Right lobe of liver (tissue), 6 donors: ENCODE data around the gene CUL1. TPM values are rescaled to one million over a fixed set of nuclear protein-coding genes. Genes with fewer than 3 reads are reported as not detected.

ENCODE experiments used
- ATAC-seq, 4 donors: fragments of 200-7000 bp; cut with Tn5 transposase; one replicate each; pipeline ENCODE4 v1.9.1; 2020; ENCODE audit warnings: mild to moderate bottlenecking in 4 of 4, moderate library complexity in 4 of 4
- DNase-seq, 3 donors: peaks; one replicate each; pipeline ENCODE4 v3.0.0-alpha.2; 2020
- H3K27ac ChIP-seq, 3 donors: fragments of 200-600 bp; one replicate each; pipeline ENCODE4 v1.8.0; 2022
- H3K27me3 ChIP-seq, 2 donors: fragments of 200-600 bp; one replicate each; pipeline ENCODE4 v1.8.0; 2022
- H3K36me3 ChIP-seq, 4 donors: fragments of 200-600 bp; sonication (generic) in 1 of 4; one replicate each; pipeline versions ENCODE4 v1.5.1 to v1.8.0; 2017 to 2022; ENCODE audit warnings: control low read depth in 1 of 4
- H3K4me1 ChIP-seq, 4 donors: fragments of 200-600 bp; sonication (generic) in 1 of 4; one replicate each; pipeline versions ENCODE4 v1.5.1 to v1.8.0; 2017 to 2022; ENCODE audit warnings: control low read depth in 1 of 4
- H3K4me3 ChIP-seq, 3 donors: fragments of 200-600 bp; one replicate each; pipeline ENCODE4 v1.8.0; 2022
- H3K9me3 ChIP-seq, 4 donors: fragments of 200-600 bp; sonication (generic) in 1 of 4; one replicate each; pipeline versions ENCODE4 v1.5.1 to v1.8.0; 2017 to 2022; ENCODE audit warnings: control low read depth in 1 of 4
- CTCF ChIP-seq, 4 donors: fragments of 200-600 bp in 3 of 4; fragments of 450-650 bp in 1 of 4; IDR thresholded peaks; one replicate each; pipeline versions ENCODE4 v1.5.1 to v1.8.0; 2016 to 2022; ENCODE audit warnings: antibody characterized with exemption in 4 of 4, mild to moderate bottlenecking in 2 of 4
- POLR2A ChIP-seq: fragments of 450-650 bp; IDR thresholded peaks from one replicate; pipeline ENCODE4 v1.6.1; 2017; ENCODE audit warnings: antibody characterized with exemption, mild to moderate bottlenecking
- WGBS: methylation state at CpG from one replicate; pipeline ENCODE4 v1.1.6; 2018; ENCODE audit warnings: low coverage, low lambda C conversion rate; ENCODE audit not compliant: insufficient coverage; ENCODE audit errors: missing lambda C conversion rate; 5-methylcytosine and 5-hydroxymethylcytosine counted together
- intact Hi-C, 2 donors: fragments of 100-400 bp; cut with DNase I; formaldehyde crosslinking; loops; one replicate each; pipeline versions ENCODE4 v1.11.2 to v1.14.1; 2022
- total RNA-seq, 6 experiments: library from RNA; depleted of rRNA in 2 of 6; stranded (reverse); fragments of >200 nt in 2 of 6; fragmentation: NEBNext Ultra II Directional in 3 of 6; extraction: Animal tissue kit (Norgen Biotek cat#: 25700) in 3 of 6; gene quantifications; one replicate each; pipeline versions ENCODE4 v1.1.0 to v1.2.4, GENCODE V29; 2016 to 2023
- donor health status: DM: no; HTN: yes; CAD: no.
- donor health status: DM: no; HTN: no; CAD: no.
- donor health status: DM: no; HTN: no; CAD: no.
- donor health status: DM: no; HTN: yes; CAD: no.
- donor health status: DM: no; HTN: yes; CAD: no.

CUL1 gene
- total RNA-seq, 6 experiments from 2014 or later: 22.3 to 46.3 (median 30.8) TPM

GRCh38 chr7:148717266-148717793, 18.6 kb downstream of the CUL1 start:
- ATAC-seq: no peak

GRCh38 chr7:148718431-148718830, 19.7 kb downstream of the CUL1 start:
- ATAC-seq (no peak), DNase-seq (no peak)
- H3K27me3 ChIP-seq: no peaks in the 10 kb centered on the region
- no peaks in the 10 kb centered on the region for H3K36me3 ChIP-seq
- TF ChIP-seq CTCF (IDR thresholded peaks at IDR 0.05): no peak
- TF ChIP-seq POLR2A: no peak
- no peaks in the 10 kb centered on the region for H3K9me3 ChIP-seq
- H3K4me1 ChIP-seq: peaks cover 0 to 26% (median 3%) of the 10 kb centered on the region in 4 donors
- 100% methylated on average over 3 of the region's 3 CpGs for WGBS
- H3K4me3 ChIP-seq: no peak overlapping the region
- intact Hi-C loops: no loop called here
- H3K27ac ChIP-seq: no peak overlapping the region

More at GRCh38 chr7:148717266-148717793, 18.6 kb downstream of the CUL1 start:
- TF ChIP-seq CTCF (IDR thresholded peaks at IDR 0.05): no peak
- no peak for TF ChIP-seq POLR2A
- no peak for DNase-seq
- H3K27me3 ChIP-seq: no peaks in the 10 kb centered on the region
- intact Hi-C loops: no loop called here
- H3K4me1 ChIP-seq: peaks cover 0 to 26% (median 6%) of the 10 kb centered on the region in 4 donors
- no peak overlapping the region for H3K4me3 ChIP-seq
- no peaks in the 10 kb centered on the region for H3K36me3 ChIP-seq
- 90% methylated on average over 10 of the region's 12 CpGs for WGBS
- no peak overlapping the region for H3K27ac ChIP-seq
- no peaks in the 10 kb centered on the region for H3K9me3 ChIP-seq

GRCh38 chr7:148719753-148720152, 21.1 kb downstream of the CUL1 start:
- intact Hi-C loops: no loop called here
- Histone ChIP-seq H3K4me1 (peaks cover 0 to 26% (median 0%) of the 10 kb centered on the region in 4 donors), H3K4me3 (no peak overlapping the region)

GRCh38 chr7:148720472-148720871, 21.8 kb downstream of the CUL1 start:
- Histone ChIP-seq H3K27me3 (no peaks in the 10 kb centered on the region), H3K4me1 (peaks cover 0 to 26% (median 0%) of the 10 kb centered on the region in 4 donors), H3K9me3 (no peaks in the 10 kb centered on the region), H3K4me3 (no peak overlapping the region), H3K27ac (no peak overlapping the region), H3K36me3 (no peaks in the 10 kb centered on the region)
- TF ChIP-seq CTCF (IDR thresholded peaks at IDR 0.05) (no peak), POLR2A (no peak)
- intact Hi-C loops: no loop called here
- WGBS: 77% methylated on average over 2 of the region's 5 CpGs
- DNase-seq: no peak
- no peak for ATAC-seq

More at GRCh38 chr7:148719753-148720152, 21.1 kb downstream of the CUL1 start:
- ATAC-seq: no peak
- no peaks in the 10 kb centered on the region for H3K36me3 ChIP-seq
- H3K27ac ChIP-seq: no peak overlapping the region
- DNase-seq: no peak
- H3K9me3 ChIP-seq: no peaks in the 10 kb centered on the region
- WGBS: 68% methylated on average over 5 of the region's 5 CpGs
- TF ChIP-seq CTCF (IDR thresholded peaks at IDR 0.05) (no peak), POLR2A (no peak)
- no peaks in the 10 kb centered on the region for H3K27me3 ChIP-seq
